ENCODE results near the gene DYNLT4. TPM values are rescaled to one million over a fixed set of nuclear protein-coding genes. Genes with fewer than 3 reads are reported as not detected.
A peak's percentile ranks its signal among the peaks of the same experiment; 100 is the strongest.

Gene DYNLT4
- total and polyA plus RNA-seq, 2 experiments from 2014 or later: 0.59 TPM; not detected in 1

DNA sequence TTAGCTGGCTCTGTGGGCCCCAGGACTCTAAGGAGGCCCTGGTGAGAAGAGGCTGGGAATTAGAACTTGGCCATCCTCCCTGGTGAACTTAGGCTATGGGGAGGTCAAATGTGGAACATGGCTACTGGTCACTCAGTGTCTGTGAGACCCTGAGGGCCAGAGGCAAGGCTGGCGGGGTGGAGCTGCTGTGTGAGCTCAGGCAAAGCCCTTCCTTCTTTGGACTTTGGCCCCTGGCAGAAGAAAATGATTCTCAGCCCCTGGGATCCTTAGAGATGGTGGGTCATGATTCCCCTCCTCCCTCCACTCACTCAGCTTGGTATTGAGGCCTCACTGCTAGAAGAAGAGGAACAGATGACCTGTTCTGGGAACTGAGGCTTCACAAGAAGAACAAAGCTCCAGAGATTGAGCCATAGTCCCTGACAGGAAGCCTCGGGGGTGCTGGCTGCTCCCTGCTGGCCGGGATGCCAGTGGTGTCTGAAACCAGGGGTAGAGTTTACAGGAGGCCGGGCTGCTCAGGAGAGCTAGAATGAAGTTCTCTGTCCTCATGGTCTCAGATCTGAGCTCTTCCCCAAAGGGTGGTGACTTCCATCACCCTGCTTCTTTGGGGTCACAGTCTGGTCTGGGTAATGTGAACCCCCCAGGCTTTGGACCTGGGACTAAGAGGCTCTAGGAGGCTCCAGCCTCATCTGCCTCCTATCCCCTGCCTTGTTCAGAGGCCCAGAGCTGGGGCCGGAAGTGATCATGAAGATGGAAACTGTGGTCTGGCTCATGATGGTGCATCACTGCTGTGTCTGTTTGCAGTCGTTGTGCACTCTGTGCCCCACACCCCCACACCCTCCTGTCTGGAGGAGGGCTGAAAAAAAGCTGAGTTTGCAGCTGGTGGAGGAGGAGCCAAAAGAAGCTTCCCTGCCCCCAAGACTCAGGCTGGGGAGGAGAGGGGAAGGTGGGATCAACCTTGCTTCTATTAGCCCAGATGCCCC, 2.1 kb upstream of the DYNLT4 start:
- H3K9me3 ChIP-seq (ENCODE audit: low read depth): no peaks in the 10 kb centered on the region
- peak overlapping the region; percentile 72 for H3K4me3 ChIP-seq
- peaks cover 5% of the 10 kb centered on the region; the same call in 1 of the 2 replicates for H3K36me3 ChIP-seq (ENCODE audit: low read depth)
- WGBS, 2 experiments (ENCODE audit: low coverage in 1 of 2, low lambda C conversion rate in 2 of 2, missing lambda C conversion rate in 2 of 2): 4% methylated on average over 6 of the region's 6 CpGs
- no peaks in the 10 kb centered on the region for H3K9me2 ChIP-seq (ENCODE audit: insufficient read depth)
- H3K79me2 ChIP-seq (ENCODE audit: insufficient read depth): peaks cover 42% of the 10 kb centered on the region
- TF ChIP-seq EZH2 (IDR thresholded peaks at IDR 0.05; ENCODE audit: insufficient read depth, poor library complexity, severe bottlenecking) (no peak), EZH2phosphoT487 (IDR thresholded peaks at IDR 0.05; ENCODE audit: insufficient read depth, low read depth) (no peak)
- no peaks in the 10 kb centered on the region for H4K20me1 ChIP-seq (ENCODE audit: insufficient read depth)
- in situ Hi-C loops (cut with MboI): no loop called here
- peaks cover 62% of the 10 kb centered on the region for H3K4me1 ChIP-seq (ENCODE audit: insufficient read depth)
- H2AFZ ChIP-seq: no peak overlapping the region
- peak overlapping the region; percentile 97 for H3K9ac ChIP-seq
- peak overlapping the region; percentile 100 for H3K27ac ChIP-seq
- H3F3A ChIP-seq (ENCODE audit: insufficient read depth): peaks cover 67% of the 10 kb centered on the region
- no peaks in the 10 kb centered on the region for H3K27me3 ChIP-seq (replicated peaks; ENCODE audit: insufficient read depth)
- peak overlapping the region; percentile 92 for H3K4me2 ChIP-seq (ENCODE audit: unreplicated experiment)
- peak; percentile 92 for DNase-seq

DNA sequence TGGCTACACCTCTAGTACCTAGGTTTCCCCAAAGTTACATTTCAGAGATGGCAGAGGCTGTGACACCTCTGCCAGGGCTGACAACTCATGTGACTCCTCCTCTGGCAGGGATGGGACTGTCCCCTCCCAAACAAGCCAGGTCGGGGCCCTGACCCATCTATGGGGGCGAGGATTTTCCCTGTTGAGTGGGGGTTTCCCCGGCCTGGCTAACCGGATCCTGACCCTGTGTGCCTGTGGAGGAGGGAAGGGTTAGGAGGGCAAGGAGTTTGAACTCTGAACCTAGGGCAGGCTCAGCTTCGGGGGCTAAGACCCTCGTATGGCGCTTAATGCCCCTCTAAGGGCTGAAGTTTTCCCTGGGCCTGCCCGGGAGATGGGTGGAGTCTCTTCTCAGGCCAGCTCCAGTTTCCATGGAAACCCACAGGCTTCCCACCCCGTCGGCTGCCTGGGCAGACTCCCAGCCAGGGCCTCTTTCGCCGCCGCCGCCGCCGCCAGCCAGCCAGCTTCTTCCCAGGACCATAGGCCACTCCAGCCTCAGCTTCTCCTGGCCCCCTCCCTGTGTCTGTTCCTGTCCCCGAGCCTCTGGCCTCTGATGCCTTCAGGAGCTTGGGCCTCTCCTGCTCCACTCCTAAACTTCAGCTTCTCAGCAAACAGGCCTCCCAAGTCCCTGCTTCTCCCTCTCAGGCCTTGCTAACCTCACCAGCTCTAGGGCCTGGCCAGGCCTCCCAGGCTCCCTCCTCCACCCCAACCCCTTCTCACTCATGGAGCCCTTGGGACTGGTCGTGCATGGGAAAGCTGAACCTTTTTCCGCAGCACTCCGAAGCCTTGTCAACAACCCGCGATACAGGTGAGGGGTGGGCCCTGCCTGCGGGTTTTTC, 1.1 kb upstream of the DYNLT4 start, which contains the start of gene BTBD19:
Gene BTBD19 (plus strand): TSS at position 461 of the 875 bp plus-strand sequence. CDS start 298 bp downstream, at position 759.
- Histone ChIP-seq H2AFZ (no peak within 1 kb of the TSS), H3K4me2 (ENCODE audit: unreplicated experiment) (peak within 1 kb of the TSS; percentile 92), H3K27me3 (replicated peaks; ENCODE audit: insufficient read depth) (no peaks in the 10 kb centered on the region), H4K20me1 (ENCODE audit: insufficient read depth) (no peaks in the 10 kb centered on the region), H3K4me3 (peak within 1 kb of the TSS; percentile 72), H3K9me2 (ENCODE audit: insufficient read depth) (no peaks in the 10 kb centered on the region), H3K79me2 (ENCODE audit: insufficient read depth) (peaks cover 51% of the 10 kb centered on the region), H3K4me1 (ENCODE audit: insufficient read depth) (peaks cover 62% of the 10 kb centered on the region), H3K9me3 (ENCODE audit: low read depth) (no peaks in the 10 kb centered on the region), H3K9ac (peak within 1 kb of the TSS; percentile 97), H3F3A (ENCODE audit: insufficient read depth) (peaks cover 71% of the 10 kb centered on the region), H3K27ac (peak within 1 kb of the TSS; percentile 100), H3K36me3 (ENCODE audit: low read depth) (peaks cover 11% of the 10 kb centered on the region; the same call in 1 of the 2 replicates)
- in situ Hi-C loops (cut with MboI): no loop called here
- DNase-seq: peak; percentile 98
- 9 to 11% methylated on average over 23 of the region's 23 CpGs for WGBS, 2 experiments (ENCODE audit: low coverage in 1 of 2, low lambda C conversion rate in 2 of 2, missing lambda C conversion rate in 2 of 2)
- TF ChIP-seq EZH2phosphoT487 (IDR thresholded peaks at IDR 0.05; ENCODE audit: insufficient read depth, low read depth): no peak
- TF ChIP-seq EZH2 (IDR thresholded peaks at IDR 0.05; ENCODE audit: insufficient read depth, poor library complexity, severe bottlenecking): no peak

DNA sequence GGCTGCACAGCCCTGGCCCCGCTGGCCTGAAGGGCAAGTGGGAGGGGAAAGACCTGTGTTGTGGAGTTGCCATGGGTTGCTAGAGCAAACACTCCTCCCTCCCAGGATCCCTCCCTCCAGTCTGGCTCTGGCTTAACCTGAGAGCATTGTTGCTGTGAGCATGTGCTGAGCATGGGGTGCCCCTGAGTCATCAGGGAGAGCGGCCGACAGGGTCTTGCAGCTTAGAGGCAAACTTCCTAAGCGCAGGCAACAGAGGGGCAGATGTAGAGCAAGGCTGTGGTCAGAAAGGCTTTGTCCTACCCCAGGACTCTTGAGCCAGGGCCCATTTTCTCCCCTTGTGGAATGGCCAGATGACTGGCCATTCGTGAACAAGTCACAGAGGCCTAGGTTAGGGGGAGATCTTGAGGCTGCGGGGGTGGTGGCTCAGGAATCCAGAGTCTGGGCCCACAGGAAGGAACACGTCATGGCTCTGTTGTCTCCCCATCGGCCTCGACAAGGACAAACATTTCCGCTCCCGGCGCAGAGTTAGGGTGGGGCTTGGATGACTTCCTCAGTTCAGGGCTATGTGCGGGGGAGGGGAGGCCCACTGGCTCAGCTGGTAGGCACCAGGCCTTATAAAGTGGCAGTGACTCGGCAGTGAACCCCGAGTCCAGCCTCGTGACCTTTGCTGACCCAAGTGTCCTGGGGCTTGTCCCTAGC, 362 bp upstream of the DYNLT4 start:
- Histone ChIP-seq H3K27ac (peak overlapping the region; percentile 100), H3K79me2 (ENCODE audit: insufficient read depth) (peaks cover 59% of the 10 kb centered on the region), H3K9me3 (ENCODE audit: low read depth) (no peaks in the 10 kb centered on the region), H2AFZ (no peak overlapping the region), H3K27me3 (replicated peaks; ENCODE audit: insufficient read depth) (no peaks in the 10 kb centered on the region), H3K4me1 (ENCODE audit: insufficient read depth) (peaks cover 70% of the 10 kb centered on the region), H3K36me3 (ENCODE audit: low read depth) (peaks cover 16% of the 10 kb centered on the region; the same call in 1 of the 2 replicates), H3K9ac (peak overlapping the region; percentile 97), H3K4me2 (ENCODE audit: unreplicated experiment) (peak overlapping the region; percentile 92), H3K9me2 (ENCODE audit: insufficient read depth) (no peaks in the 10 kb centered on the region), H3K4me3 (peak overlapping the region; percentile 72), H4K20me1 (ENCODE audit: insufficient read depth) (no peaks in the 10 kb centered on the region), H3F3A (ENCODE audit: insufficient read depth) (peaks cover 75% of the 10 kb centered on the region)
- WGBS, 2 experiments (ENCODE audit: low coverage in 1 of 2, low lambda C conversion rate in 2 of 2, missing lambda C conversion rate in 2 of 2): 0 to 1% methylated on average over 16 of the region's 16 CpGs
- in situ Hi-C loops (cut with MboI): no loop called here
- peak; percentile 100 for DNase-seq
- TF ChIP-seq EZH2phosphoT487 (IDR thresholded peaks at IDR 0.05; ENCODE audit: insufficient read depth, low read depth): no peak
- no peak for TF ChIP-seq EZH2 (IDR thresholded peaks at IDR 0.05; ENCODE audit: insufficient read depth, poor library complexity, severe bottlenecking)

Measured in GM23248 (cell line).